GM21390 (cell line): ENCODE results near the gene ARHGEF4.

Experiments
- ATAC-seq: cut with Tn5 transposase; IDR thresholded peaks from one replicate; pipeline ENCODE4 v1.9.1; 2021; ENCODE audit not compliant: unreplicated experiment

The ARHGEF4 gene

GRCh38 chr2:131008967-131009366, 172.3 kb downstream of the ARHGEF4 start:
- no peak for ATAC-seq

GRCh38 chr2:131009713-131010475, 173.2 kb downstream of the ARHGEF4 start:
- no peak for ATAC-seq

- ATAC-seq = no peak
Measured at GRCh38 chr2:131010566-131010965, 173.9 kb downstream of the ARHGEF4 start.

GRCh38 chr2:131011486-131011885, 174.8 kb downstream of the ARHGEF4 start:
- ATAC-seq = no peak

GRCh38 chr2:131014141-131014540, 177.4 kb downstream of the ARHGEF4 start:
- no peak for ATAC-seq

- no peak for ATAC-seq
Measured at GRCh38 chr2:131015764-131016163, 179.1 kb downstream of the ARHGEF4 start.

- no peak for ATAC-seq
Measured at GRCh38 chr2:131016826-131017741, 180.4 kb downstream of the ARHGEF4 start.

GRCh38 chr2:131022731-131023130, 186.0 kb downstream of the ARHGEF4 start:
- ATAC-seq = no peak

GRCh38 chr2:131023758-131024157, 187.0 kb downstream of the ARHGEF4 start:
- ATAC-seq = no peak

GRCh38 chr2:131026919-131027318, 190.2 kb downstream of the ARHGEF4 start:
- no peak for ATAC-seq

- ATAC-seq = no peak
Measured at GRCh38 chr2:131027566-131028528, 191.1 kb downstream of the ARHGEF4 start.

- ATAC-seq = no peak
Measured at GRCh38 chr2:131029812-131030211, 193.1 kb downstream of the ARHGEF4 start.

- no peak for ATAC-seq
Measured at GRCh38 chr2:131030478-131030971, 193.8 kb downstream of the ARHGEF4 start.

GRCh38 chr2:131031431-131031841, 194.7 kb downstream of the ARHGEF4 start:
- no peak for ATAC-seq

- no peak for ATAC-seq
Measured at GRCh38 chr2:131031875-131032274, 195.2 kb downstream of the ARHGEF4 start.

- no peak for ATAC-seq
Measured at GRCh38 chr2:131032393-131032836, 195.7 kb downstream of the ARHGEF4 start.

- ATAC-seq = no peak
Measured at GRCh38 chr2:131033786-131034121, 197.0 kb downstream of the ARHGEF4 start.

GRCh38 chr2:131034122-131035051, 197.7 kb downstream of the ARHGEF4 start:
- ATAC-seq = no peak

- no peak for ATAC-seq
Measured at GRCh38 chr2:131035112-131035825, 198.6 kb downstream of the ARHGEF4 start.
